ENCODE results near the gene TIAM2.

DNA sequence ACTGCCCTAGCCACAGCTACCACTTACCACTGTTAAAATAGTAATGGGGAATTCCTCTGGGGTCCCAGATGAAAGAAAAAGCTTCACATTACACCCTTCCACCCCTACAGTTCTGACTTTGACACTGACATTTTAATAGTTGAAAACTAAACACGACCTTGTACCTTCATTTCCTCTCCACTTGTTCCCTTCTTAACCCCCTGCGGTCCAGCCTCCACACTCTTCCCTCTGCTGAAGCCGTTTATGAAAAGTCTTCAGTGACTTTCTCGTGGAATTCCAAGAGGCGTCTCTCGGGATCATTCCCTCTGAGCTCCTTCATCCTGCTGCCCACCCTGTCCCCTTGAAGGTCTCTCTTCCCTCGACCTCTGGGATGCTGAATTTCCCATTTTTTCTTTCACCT, 36.6 kb upstream of the TIAM2 start:
- TF ChIP-seq, protein P1, sequence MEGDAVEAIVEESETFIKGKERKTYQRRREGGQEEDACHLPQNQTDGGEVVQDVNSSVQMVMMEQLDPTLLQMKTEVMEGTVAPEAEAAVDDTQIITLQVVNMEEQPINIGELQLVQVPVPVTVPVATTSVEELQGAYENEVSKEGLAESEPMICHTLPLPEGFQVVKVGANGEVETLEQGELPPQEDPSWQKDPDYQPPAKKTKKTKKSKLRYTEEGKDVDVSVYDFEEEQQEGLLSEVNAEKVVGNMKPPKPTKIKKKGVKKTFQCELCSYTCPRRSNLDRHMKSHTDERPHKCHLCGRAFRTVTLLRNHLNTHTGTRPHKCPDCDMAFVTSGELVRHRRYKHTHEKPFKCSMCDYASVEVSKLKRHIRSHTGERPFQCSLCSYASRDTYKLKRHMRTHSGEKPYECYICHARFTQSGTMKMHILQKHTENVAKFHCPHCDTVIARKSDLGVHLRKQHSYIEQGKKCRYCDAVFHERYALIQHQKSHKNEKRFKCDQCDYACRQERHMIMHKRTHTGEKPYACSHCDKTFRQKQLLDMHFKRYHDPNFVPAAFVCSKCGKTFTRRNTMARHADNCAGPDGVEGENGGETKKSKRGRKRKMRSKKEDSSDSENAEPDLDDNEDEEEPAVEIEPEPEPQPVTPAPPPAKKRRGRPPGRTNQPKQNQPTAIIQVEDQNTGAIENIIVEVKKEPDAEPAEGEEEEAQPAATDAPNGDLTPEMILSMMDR (IDR thresholded peaks at IDR 0.05): no peak
- no peak for TF ChIP-seq POLR2AphosphoS5 (IDR thresholded peaks at IDR 0.05)

All from transverse colon (tissue), 4 donors.